ENCODE results near the gene B3GNT2. TPM values are rescaled to one million over a fixed set of nuclear protein-coding genes. Genes with fewer than 3 reads are reported as not detected.
"Not testable (repeated sequence)": the region's sequence is repeated elsewhere in the genome, so short reads cannot be mapped to it uniquely, and the experiment has no call there.

Gene B3GNT2
- total and polyA plus RNA-seq, 2 of the 4 experiments (the other 2 are of a cell fraction) = 5.0 to 11.1 TPM

DNA sequence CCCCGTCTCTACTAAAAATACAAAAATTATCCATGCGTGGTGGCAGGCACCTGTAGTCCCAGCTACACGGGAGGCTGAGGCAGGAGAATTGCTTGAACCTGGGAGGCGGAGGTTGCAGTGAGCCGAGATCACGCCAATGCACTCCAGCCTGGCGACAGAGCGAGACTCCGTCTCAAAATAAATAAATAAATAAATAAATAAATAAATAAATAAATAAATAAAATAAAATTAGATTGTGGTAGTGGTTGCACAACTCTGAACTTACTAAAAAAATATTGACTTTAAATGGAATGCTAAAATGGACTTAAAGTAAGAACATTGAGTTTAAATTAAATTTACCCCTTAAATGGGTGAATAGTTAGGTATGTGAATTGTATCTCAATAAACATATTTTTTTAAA, 35.2 kb upstream of the B3GNT2 start:
- H2AK5ac ChIP-seq (ENCODE audit: low read depth, low read length); H3K27ac ChIP-seq (ENCODE audit: insufficient read depth, low read length); H3K56ac ChIP-seq (ENCODE audit: extremely low read depth, insufficient read depth, low read length); H3K4me3 ChIP-seq (ENCODE audit: insufficient read depth, low read depth, low read length); intact Hi-C loops (cut with micrococcal nuclease); H2AK9ac ChIP-seq (replicated peaks; ENCODE audit: low read depth, low read length, poor library complexity); H4K20me1 ChIP-seq (ENCODE audit: insufficient read depth, low read length); H4K8ac ChIP-seq (ENCODE audit: low read depth in 2 of 2, low read length in 2 of 2); H3K9ac ChIP-seq (ENCODE audit: low read depth, low read length); H3K4me1 ChIP-seq (ENCODE audit: control insufficient read depth, insufficient read depth, low read length); ATAC-seq (ENCODE audit: low read depth); H2BK120ac ChIP-seq (ENCODE audit: low read depth, low read length); CTCF ChIA-PET; H3K9me3 ChIP-seq (ENCODE audit: control insufficient read depth, insufficient read depth, low read length); DNase-seq; H3K4ac ChIP-seq (ENCODE audit: low read depth, low read length); H4K91ac ChIP-seq (ENCODE audit: insufficient read depth, low read depth, low read length); H4K5ac ChIP-seq (ENCODE audit: low read depth, low read length); H3K4me2 ChIP-seq (ENCODE audit: low read depth, low read length); in situ Hi-C loops (cut with MboI; ENCODE audit: low sequenced_read_pairs); H3K27me3 ChIP-seq (ENCODE audit: control insufficient read depth, insufficient read depth, low read length); dilution Hi-C loops (cut with HindIII; ENCODE audit: low sequenced_read_pairs, unreplicated experiment); BruUV-seq (replicated peaks); H2BK5ac ChIP-seq (ENCODE audit: low read depth, low read length, poor library complexity, severe bottlenecking); H2AFZ ChIP-seq (replicated peaks; ENCODE audit: low read length, poor library complexity); H3K14ac ChIP-seq (replicated peaks; ENCODE audit: low read depth, low read length); H3K23ac ChIP-seq (ENCODE audit: low read depth, low read length); H2BK15ac ChIP-seq (ENCODE audit: low read depth, low read length); POLR2A ChIA-PET (ENCODE audit: unreplicated experiment); H3K18ac ChIP-seq (ENCODE audit: low read depth, low read length); H2BK20ac ChIP-seq (ENCODE audit: low read depth, low read length); H3K9me1 ChIP-seq (ENCODE audit: insufficient read depth, low read length); H3K79me1 ChIP-seq (ENCODE audit: low read depth in 1 of 2, low read length in 2 of 2); H3K36me3 ChIP-seq (ENCODE audit: control insufficient read depth, insufficient read depth, low read length): not testable (repeated sequence)
- WGBS, 2 experiments (ENCODE audit: extremely low coverage in 2 of 2, insufficient read length in 1 of 2) = no CpG with 5 or more reads among the region's 9 CpGs
